ENCODE data around the gene SLC35F3.

The SLC35F3 gene

DNA sequence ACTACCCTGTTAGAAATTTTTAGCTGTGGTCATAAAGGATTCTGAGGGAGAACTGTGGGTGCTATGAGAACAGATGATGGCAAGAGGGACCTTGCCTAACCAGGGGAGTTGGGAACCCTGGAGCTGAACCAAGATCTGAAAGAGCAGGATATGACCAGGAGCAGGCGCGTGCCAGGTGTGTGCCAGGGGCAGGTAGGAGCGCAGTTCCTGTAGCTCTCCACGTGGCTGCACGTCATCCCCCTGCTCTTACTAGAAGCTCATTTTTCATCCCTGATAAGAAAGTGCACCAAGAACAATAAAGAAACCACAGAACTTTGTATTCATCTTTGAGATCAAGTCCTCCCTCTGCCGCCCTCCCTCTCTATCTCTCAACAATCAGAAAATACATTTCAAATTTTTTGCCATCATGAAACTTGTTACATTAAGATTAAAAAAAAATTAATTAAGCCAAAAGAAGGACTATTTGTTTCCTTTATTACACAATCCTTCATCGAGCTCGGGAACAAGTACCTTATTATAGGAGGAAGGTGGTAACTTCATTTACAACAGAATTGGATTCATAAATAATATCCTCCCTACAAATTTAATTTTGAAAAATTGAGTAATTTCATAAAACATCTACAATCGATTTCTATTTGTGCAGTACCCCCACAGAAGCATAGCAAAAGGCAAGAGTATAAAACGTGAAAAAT, 78.5 kb downstream of the SLC35F3 start:
- H3K9me3 ChIP-seq: no peaks in the 10 kb centered on the region
- no peaks in the 10 kb centered on the region for H3K36me3 ChIP-seq
- no peak overlapping the region for H3K27ac ChIP-seq
- H3K27me3 ChIP-seq: peaks cover 4% of the 10 kb centered on the region
- no peak overlapping the region for H3K4me3 ChIP-seq (ENCODE audit: low read depth in 1 of 2, low read length in 1 of 2)
- H3K4me1 ChIP-seq (ENCODE audit: control insufficient read depth in 1 of 2, insufficient read depth in 1 of 2, low read depth in 1 of 2, low read length in 1 of 2): no peaks in the 10 kb centered on the region
- TF ChIP-seq, protein P1, sequence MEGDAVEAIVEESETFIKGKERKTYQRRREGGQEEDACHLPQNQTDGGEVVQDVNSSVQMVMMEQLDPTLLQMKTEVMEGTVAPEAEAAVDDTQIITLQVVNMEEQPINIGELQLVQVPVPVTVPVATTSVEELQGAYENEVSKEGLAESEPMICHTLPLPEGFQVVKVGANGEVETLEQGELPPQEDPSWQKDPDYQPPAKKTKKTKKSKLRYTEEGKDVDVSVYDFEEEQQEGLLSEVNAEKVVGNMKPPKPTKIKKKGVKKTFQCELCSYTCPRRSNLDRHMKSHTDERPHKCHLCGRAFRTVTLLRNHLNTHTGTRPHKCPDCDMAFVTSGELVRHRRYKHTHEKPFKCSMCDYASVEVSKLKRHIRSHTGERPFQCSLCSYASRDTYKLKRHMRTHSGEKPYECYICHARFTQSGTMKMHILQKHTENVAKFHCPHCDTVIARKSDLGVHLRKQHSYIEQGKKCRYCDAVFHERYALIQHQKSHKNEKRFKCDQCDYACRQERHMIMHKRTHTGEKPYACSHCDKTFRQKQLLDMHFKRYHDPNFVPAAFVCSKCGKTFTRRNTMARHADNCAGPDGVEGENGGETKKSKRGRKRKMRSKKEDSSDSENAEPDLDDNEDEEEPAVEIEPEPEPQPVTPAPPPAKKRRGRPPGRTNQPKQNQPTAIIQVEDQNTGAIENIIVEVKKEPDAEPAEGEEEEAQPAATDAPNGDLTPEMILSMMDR (IDR thresholded peaks at IDR 0.05): no peak

DNA sequence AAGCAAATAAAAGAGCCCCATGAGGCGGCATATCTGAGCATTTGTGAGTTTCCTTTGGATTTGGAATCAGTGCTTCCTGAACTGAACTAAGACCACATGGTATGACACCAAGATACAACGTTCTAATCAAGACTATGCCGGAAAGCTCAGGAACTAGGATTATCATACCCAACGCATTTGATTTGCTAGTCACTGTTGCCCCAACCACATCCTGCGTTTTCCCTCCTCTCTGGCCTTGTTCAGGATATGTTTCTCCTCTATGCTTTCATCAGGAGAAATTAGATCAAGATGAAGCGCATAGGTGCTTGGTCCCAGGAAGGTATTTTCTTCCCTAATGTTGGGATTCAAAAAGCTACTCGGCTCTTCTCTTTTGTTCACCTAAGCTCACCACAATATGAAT, 79.3 kb downstream of the SLC35F3 start:
- no peaks in the 10 kb centered on the region for H3K9me3 ChIP-seq
- no peaks in the 10 kb centered on the region for H3K36me3 ChIP-seq
- no peaks in the 10 kb centered on the region for H3K4me1 ChIP-seq (ENCODE audit: control insufficient read depth in 1 of 2, insufficient read depth in 1 of 2, low read depth in 1 of 2, low read length in 1 of 2)
- H3K27ac ChIP-seq: no peak overlapping the region
- peaks cover 7% of the 10 kb centered on the region for H3K27me3 ChIP-seq
- no peak overlapping the region for H3K4me3 ChIP-seq (ENCODE audit: low read depth in 1 of 2, low read length in 1 of 2)
- TF ChIP-seq, protein P1 (IDR thresholded peaks at IDR 0.05): no peak

DNA sequence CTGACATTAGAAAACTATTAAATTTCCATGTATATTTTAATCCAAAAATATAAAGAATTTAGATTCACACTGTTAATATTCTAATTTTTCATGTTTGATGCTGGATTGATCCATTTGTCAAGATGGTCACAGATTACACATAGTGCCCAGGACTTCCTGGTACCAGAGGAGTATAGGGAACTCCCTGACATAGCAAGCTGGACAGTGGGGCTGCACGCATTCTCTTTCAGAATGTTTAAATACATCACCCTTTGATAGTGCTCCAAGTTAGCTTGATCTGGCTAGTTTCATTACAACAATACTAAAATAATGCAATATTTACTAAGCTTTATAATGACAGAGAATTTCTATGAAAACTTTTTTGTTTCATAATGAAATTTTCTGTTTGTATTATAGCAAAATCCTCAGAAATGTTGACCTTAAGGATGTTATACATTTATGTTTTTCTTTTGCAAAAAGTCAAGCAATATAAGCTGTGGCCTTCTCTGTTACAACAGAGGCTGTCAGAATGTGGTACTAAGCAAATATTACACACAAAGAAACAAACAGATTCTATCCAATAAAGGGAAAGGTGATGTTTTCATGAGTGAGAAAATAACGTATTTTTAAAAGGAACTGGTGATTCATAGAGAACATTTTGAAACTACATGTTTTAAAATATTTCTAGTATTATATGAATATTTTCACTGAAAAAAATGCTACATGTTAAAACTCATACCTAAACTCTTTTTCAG, 84.7 kb downstream of the SLC35F3 start:
- Histone ChIP-seq H3K9me3 (no peaks in the 10 kb centered on the region), H3K36me3 (no peaks in the 10 kb centered on the region), H3K27me3 (peaks cover 12% of the 10 kb centered on the region), H3K4me3 (ENCODE audit: low read depth in 1 of 2, low read length in 1 of 2) (no peak overlapping the region), H3K4me1 (ENCODE audit: control insufficient read depth in 1 of 2, insufficient read depth in 1 of 2, low read depth in 1 of 2, low read length in 1 of 2) (no peaks in the 10 kb centered on the region), H3K27ac (no peak overlapping the region)
- TF ChIP-seq, protein P1 (IDR thresholded peaks at IDR 0.05): no peak

DNA sequence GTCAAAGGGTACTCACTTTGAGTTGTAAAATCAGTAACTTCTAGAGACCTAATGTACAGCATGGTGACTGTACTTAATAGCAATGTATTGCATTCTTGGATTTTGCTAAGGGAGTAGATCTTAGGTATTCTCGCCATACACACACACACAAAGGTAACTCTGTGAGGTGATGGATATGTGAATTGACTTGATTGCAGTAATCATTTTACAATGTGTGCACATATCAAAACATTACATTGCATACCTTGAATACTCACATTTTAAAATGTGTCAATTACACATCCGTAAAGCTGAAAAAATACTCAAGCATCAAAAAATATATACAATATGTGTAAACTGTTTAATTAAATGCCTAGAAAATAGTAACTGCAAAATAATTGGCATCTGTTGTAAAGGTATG, 86.0 kb downstream of the SLC35F3 start:
- TF ChIP-seq, protein P1 (IDR thresholded peaks at IDR 0.05): no peak
- H3K4me1 ChIP-seq (ENCODE audit: control insufficient read depth in 1 of 2, insufficient read depth in 1 of 2, low read depth in 1 of 2, low read length in 1 of 2): no peaks in the 10 kb centered on the region
- H3K4me3 ChIP-seq (ENCODE audit: low read depth in 1 of 2, low read length in 1 of 2): no peak overlapping the region
- no peak overlapping the region for H3K27ac ChIP-seq
- no peaks in the 10 kb centered on the region for H3K9me3 ChIP-seq
- H3K27me3 ChIP-seq: peaks cover 12% of the 10 kb centered on the region
- H3K36me3 ChIP-seq: no peaks in the 10 kb centered on the region

DNA sequence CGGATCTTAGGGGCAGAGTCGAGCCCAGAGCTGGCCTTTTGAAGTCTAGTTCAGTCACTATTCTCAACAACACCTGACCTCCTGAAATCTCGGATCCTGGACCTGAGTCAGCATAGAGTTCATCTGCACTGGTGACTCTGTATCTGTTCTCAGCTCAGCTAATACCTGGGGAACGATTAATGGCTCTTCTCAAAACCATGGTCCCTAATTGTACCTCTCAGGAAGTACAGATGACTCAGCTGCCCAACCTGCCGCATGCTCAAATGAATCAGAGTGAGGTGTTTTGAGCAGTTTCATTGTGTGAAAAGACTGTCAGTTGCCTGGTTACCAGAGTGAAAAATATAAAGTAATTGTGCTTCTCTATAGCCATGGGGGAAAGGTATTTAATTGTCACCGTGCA, 89.2 kb downstream of the SLC35F3 start:
- H3K9me3 ChIP-seq: no peaks in the 10 kb centered on the region
- H3K36me3 ChIP-seq: no peaks in the 10 kb centered on the region
- H3K4me1 ChIP-seq (ENCODE audit: control insufficient read depth in 1 of 2, insufficient read depth in 1 of 2, low read depth in 1 of 2, low read length in 1 of 2): no peaks in the 10 kb centered on the region
- peaks cover 7% of the 10 kb centered on the region for H3K27me3 ChIP-seq
- H3K27ac ChIP-seq: no peak overlapping the region
- TF ChIP-seq, protein P1 (IDR thresholded peaks at IDR 0.05): no peak
- H3K4me3 ChIP-seq (ENCODE audit: low read depth in 1 of 2, low read length in 1 of 2): no peak overlapping the region
